Measurements from ENCODE around the gene RPL6.
"Not testable (repeated sequence)": the region's sequence is repeated elsewhere in the genome, so short reads cannot be mapped to it uniquely, and the experiment has no call there.

Gene RPL6

DNA sequence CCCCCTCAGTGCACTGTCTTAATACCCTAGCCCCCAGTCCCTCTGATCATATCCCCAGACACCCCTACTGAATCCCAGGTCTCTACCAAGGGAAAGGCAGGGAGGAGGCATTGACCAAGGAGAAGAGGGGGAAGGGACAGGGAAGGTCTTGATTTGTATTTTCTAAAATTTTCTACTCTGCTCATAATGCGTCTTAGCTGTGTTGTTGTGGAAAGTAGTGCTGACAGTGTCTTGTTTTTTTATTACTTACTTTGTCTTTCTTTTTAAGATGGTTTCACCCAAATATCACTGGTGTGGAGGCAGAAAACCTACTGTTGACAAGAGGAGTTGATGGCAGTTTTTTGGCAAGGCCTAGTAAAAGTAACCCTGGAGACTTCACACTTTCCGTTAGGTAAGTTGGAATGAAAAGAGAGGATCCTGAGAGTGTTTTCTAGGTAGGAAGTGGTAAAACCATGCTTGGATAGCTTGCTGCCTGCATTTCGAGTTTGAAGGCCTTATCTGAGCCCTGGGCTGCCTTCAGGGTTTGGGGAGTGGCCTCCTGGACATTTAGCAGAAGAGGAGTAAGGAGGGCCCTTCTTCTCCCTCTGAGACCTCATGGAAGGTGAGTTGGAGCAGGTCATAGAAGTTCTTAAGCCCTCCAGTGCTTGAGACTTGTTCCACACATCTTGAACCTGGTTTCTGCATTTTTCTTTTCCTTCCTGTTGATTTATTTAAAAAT is 36.8 kb upstream of the RPL6 start:
- DNase-seq (ENCODE audit: low read depth) = no peak
- no peak overlapping the region for H3K4me3 ChIP-seq (ENCODE audit: low read length)

DNA sequence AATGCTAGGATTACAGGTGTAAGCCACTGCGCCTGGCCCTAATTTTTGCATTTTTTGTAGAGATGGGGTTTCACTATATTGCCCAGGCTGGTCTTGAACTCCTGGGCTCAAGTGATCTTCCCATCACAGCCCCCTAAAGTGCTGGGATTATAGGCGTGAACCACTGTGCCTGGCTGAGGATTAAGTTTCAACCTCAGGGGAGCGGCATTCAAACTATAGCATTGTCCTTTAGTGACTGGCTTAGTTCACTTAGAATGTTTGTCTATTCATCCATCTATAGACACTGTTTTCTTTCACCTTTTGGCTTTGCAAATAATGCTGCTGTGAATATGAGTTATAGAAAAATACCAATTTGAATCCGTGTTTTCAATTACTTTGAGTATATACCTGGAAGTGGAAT is 34.5 kb upstream of the RPL6 start:
- DNase-seq (ENCODE audit: low read depth) = no peak
- TF ChIP-seq, protein P1, sequence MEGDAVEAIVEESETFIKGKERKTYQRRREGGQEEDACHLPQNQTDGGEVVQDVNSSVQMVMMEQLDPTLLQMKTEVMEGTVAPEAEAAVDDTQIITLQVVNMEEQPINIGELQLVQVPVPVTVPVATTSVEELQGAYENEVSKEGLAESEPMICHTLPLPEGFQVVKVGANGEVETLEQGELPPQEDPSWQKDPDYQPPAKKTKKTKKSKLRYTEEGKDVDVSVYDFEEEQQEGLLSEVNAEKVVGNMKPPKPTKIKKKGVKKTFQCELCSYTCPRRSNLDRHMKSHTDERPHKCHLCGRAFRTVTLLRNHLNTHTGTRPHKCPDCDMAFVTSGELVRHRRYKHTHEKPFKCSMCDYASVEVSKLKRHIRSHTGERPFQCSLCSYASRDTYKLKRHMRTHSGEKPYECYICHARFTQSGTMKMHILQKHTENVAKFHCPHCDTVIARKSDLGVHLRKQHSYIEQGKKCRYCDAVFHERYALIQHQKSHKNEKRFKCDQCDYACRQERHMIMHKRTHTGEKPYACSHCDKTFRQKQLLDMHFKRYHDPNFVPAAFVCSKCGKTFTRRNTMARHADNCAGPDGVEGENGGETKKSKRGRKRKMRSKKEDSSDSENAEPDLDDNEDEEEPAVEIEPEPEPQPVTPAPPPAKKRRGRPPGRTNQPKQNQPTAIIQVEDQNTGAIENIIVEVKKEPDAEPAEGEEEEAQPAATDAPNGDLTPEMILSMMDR (IDR thresholded peaks at IDR 0.05; ENCODE audit: insufficient read depth, low read depth, low read length, missing control alignments) = no peak
- no peak overlapping the region for H3K4me3 ChIP-seq (ENCODE audit: low read length)

More for the DNA sequence above, 36.8 kb upstream of the RPL6 start:
- TF ChIP-seq, protein P1 (IDR thresholded peaks at IDR 0.05; ENCODE audit: insufficient read depth, low read depth, low read length, missing control alignments) = no peak

DNA sequence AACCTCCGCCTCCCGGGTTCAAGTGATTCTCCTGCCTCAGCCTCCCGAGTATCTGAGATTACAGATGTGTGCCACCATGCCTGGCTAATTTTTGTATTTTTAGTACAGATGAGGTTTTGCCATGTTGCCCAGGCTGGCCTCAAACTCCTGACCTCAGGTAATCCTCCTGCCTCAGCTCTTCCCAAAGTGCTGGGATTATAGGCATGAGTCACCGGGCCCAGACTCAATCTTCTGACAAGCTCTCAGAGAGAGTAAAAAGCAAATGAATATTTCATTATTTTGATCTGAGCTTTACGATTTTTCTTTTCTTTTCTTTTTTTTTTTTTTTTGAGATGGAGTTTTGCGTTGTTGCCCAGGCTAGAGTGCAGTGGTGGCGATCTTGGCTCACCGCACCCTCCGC is 31.2 kb upstream of the RPL6 start:
- not testable (repeated sequence) for H3K4me3 ChIP-seq (ENCODE audit: low read length)
- peak; percentile 14 for DNase-seq (ENCODE audit: low read depth)

GRCh38 chr12:112439769-112440168 is 30.4 kb upstream of the RPL6 start:
- no peak overlapping the region for H3K4me3 ChIP-seq (ENCODE audit: low read length)
- TF ChIP-seq, protein P1 (IDR thresholded peaks at IDR 0.05; ENCODE audit: insufficient read depth, low read depth, low read length, missing control alignments) = no peak

GRCh38 chr12:112438645-112439044 is 29.2 kb upstream of the RPL6 start:
- H3K4me3 ChIP-seq (ENCODE audit: low read length); DNase-seq (ENCODE audit: low read depth): not testable (repeated sequence)

More at GRCh38 chr12:112439769-112440168, 30.4 kb upstream of the RPL6 start:
- DNase-seq (ENCODE audit: low read depth) = no peak

DNA sequence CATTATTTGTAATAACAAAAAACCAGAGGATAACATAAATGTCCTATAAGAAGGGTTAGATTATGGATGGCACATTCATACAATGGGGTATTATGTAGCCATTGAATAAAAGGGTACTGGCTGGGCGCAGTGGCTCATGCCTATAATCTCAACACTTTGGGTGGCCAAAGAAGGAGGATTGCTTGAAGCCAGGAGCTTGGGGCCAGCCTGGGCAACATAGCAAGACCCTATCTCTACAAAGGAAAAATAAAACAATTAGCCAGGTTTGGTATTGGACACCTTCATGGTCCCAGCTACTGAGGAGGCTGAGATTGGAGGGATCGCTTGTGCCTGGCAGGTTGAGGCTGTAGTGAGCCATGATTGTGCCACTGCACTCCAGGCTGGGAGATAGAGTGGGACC is 24.1 kb upstream of the RPL6 start:
- no peak for DNase-seq (ENCODE audit: low read depth)
- H3K4me3 ChIP-seq (ENCODE audit: low read length) = no peak overlapping the region
- TF ChIP-seq, protein P1 (IDR thresholded peaks at IDR 0.05; ENCODE audit: insufficient read depth, low read depth, low read length, missing control alignments) = no peak

- TF ChIP-seq, protein P1 (IDR thresholded peaks at IDR 0.05; ENCODE audit: insufficient read depth, low read depth, low read length, missing control alignments) = no peak
- DNase-seq (ENCODE audit: low read depth) = no peak
- no peak overlapping the region for H3K4me3 ChIP-seq (ENCODE audit: low read length)
These were observed 22.6 kb upstream of the RPL6 start for GRCh38 chr12:112431965-112432364.

GRCh38 chr12:112430929-112431328 is 21.5 kb upstream of the RPL6 start:
- DNase-seq (ENCODE audit: low read depth) = no peak
- no peak overlapping the region for H3K4me3 ChIP-seq (ENCODE audit: low read length)
- TF ChIP-seq, protein P1 (IDR thresholded peaks at IDR 0.05; ENCODE audit: insufficient read depth, low read depth, low read length, missing control alignments) = no peak
